GM19324 (cell line): Measurements from ENCODE around the gene ZC3H14.
"Not testable (repeated sequence)": the region's sequence is repeated elsewhere in the genome, so short reads cannot be mapped to it uniquely, and the experiment has no call there.

ENCODE experiments used
- ATAC-seq: cut with Tn5 transposase; IDR thresholded peaks from one replicate; pipeline ENCODE4 v1.9.1; 2021; ENCODE audit warnings: mild to moderate bottlenecking, moderate library complexity; ENCODE audit not compliant: unreplicated experiment, low FRiP score

Gene ZC3H14, protein sequence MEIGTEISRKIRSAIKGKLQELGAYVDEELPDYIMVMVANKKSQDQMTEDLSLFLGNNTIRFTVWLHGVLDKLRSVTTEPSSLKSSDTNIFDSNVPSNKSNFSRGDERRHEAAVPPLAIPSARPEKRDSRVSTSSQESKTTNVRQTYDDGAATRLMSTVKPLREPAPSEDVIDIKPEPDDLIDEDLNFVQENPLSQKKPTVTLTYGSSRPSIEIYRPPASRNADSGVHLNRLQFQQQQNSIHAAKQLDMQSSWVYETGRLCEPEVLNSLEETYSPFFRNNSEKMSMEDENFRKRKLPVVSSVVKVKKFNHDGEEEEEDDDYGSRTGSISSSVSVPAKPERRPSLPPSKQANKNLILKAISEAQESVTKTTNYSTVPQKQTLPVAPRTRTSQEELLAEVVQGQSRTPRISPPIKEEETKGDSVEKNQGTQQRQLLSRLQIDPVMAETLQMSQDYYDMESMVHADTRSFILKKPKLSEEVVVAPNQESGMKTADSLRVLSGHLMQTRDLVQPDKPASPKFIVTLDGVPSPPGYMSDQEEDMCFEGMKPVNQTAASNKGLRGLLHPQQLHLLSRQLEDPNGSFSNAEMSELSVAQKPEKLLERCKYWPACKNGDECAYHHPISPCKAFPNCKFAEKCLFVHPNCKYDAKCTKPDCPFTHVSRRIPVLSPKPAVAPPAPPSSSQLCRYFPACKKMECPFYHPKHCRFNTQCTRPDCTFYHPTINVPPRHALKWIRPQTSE

DNA sequence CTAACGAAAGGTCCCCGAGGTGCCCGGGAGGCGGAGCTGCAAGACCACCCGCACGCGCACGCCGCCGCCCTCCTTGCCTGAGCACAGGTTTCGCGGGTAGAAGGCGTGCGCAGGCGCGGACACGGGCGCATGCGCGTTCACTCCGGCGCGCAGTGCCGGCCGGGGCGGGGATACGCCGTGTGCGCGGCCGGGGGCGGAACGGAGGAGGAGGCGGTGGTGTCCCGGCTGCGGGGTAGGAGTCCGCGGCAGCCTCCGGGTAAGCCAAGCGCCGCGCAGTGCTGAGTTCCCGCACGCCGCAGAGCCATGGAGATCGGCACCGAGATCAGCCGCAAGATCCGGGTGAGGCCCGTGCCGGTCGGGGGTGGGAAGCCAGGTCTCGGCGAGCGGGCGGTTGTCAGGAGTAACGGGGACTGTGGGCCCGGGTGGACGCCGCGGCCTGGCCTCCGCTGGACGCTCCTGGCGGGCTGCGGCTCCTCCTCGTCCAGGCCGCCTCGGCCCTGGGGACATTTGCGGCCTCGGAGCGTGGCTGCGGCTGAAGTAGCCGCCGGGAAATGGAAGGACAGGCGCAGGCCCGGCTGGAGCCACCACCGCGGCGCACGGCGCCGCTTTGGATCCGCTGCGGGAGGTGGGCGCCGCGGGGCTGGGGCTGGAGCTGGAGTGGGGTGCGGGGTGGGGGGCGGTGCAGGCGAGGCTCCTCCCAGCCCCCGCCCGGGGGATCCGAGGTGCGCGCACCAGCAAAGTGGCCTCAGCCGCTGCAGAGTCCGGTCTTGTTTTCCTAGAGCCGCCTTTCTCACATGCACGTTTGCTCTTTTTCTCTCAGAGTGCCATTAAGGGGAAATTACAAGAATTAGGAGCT is at the start of gene ZC3H14:
Gene ZC3H14, plus strand, starts transcription at position 207 of the 856 bp plus-strand sequence. Its CDS starts 97 bp downstream, at position 304.
- ATAC-seq = peak; percentile 99

DNA sequence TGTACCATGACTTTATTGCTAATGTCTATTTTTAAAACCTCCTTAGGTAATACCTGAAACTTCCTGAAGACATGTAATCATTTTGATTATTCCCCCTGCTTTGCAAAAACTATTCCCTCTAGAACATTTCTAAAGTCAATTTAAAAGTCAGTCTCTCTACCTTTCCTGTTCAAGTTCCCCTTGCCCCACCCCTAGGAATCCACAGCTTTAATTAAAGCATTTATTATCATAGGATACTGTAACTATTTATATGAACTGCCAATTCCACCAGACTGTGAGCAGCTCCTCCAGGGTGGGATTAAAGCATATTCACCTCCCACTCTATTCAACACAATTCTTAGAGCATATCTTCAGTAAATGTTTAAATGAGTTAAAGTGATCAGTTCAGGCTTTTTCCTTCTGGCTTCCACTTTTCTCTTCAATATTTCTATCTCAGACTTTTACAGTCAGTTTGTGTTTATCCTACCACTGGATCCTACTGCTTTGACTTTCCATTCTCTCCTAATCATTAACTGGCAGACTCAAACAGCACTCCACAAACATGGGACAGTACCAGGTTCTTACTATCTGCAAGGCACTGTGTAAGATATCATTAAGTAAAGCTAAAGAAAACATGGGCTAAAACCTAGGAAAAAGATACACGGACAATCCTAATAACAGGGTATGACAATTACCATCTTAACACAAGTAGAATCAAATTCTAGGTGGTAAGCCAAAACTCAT is 47.2 kb upstream of the ZC3H14 start:
- ATAC-seq = no peak

DNA sequence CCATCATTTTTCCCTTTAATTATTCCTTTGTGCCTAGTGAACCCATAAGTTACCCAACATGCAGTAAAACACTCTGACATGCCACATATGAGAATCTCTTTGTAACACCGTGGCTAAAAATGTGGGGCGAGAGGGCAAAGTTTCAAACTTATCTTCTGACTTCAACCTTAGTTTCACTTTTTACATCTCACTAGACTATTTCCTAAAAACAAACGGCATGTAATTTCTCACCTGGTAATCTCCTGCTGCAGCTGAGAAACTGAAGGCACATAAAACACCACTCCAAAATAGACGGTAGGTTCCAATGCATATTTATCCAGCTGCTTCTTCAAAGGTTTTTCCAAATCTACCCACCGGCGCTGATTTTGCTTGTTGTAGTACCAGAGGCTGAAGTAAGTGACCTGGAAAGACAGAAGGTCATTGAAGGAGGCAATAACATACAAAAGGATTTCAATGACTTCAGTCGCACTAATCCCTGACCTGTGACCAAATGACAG is 45.9 kb upstream of the ZC3H14 start:
- peak; percentile 82 for ATAC-seq

DNA sequence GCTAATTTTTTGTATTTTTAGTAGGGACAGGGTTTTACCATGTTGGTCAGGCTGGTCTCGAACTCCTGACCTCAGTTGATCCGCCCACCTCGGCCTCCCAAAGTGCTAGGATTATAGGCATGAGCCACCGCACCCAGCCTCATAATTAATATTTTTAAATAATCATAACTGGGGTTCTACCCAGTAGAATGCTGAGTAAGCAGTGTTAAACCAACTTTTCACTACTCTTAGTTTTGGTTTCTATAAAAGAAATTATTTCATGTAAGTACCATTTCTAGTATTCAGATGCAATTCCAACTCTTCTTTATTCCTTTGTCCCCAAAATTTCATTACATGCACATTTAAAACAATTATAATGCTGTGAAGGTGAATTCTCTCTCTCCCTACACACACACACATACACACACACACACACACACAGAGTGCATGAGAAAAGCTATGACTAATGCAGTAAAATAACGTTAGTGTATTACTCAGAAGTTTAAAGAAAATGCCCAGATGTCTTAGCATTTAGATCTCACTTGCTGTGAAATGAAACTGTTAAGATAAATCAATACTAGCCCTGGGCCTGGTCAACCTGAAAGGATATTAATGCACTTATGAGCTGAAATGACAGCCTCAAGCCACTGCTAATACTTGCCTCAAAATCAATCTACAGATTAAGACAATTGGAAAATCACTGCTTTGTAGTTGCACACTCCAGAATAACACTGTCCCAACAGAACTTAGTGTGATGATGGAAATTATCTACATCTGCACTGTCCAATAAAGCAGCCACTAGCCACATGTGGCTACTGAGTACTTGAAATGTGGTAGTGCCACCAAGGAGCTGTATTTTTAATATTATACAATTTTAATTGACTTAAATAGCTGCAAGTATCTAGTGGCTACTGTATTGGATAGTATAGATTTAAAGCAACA is 44.0 kb upstream of the ZC3H14 start:
- no peak for ATAC-seq

DNA sequence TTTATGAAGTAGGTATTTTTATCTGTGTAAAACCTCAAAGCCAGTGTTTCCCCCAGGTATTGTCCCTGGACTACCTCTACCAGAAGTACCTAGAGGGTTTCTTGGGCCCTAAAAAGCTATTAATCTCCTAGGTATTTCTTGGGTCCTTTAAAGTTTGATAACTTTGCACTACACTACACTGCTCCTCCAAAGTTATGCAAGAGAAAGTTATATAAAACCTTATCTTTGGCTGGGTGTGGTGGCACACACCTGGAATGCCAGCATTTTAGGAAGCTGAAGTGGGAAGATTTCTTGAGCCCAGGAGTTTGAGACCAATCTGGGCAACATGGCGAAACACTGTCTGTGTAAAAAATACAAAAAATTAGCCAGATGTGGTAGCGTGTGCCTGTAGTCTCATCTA is 42.9 kb upstream of the ZC3H14 start:
- ATAC-seq = no peak

DNA sequence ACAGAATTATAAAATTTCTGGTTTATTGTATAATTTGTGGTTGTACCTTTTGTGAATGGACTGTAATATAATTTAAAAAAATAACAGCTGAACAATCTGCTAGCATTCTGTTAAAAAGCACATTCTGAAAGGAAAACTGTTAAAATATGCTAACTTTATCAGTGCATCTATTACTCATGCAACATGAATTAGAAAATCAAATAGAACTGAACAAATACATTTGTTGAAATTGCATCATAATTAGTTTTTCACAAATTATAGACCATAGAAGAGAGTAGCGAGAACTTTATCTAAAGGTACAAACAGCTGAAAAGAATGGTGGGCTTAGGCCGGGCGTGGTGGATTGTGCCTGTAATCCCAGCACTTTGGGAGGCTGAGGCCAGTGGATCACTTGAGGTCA is 41.0 kb upstream of the ZC3H14 start:
- ATAC-seq = no peak

DNA sequence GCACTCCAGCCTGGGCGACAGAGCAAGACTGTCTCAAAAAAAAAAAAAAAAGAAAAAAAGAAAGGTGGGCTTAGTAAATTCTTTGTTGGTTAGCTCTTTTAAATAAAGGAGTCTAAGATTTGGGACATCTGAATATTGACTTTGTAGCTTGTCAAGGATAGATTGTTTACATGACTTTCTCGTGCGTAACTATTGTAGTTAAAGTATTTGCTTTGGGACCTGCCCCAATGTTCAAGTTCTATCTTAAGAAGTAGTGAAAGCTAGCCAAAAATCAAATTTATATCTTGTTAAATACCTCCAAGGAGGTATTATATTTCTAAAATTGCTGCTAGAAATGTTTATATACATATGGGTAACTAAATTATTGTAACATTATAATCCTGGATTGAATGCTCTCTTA is 40.4 kb upstream of the ZC3H14 start:
- ATAC-seq = no peak

DNA sequence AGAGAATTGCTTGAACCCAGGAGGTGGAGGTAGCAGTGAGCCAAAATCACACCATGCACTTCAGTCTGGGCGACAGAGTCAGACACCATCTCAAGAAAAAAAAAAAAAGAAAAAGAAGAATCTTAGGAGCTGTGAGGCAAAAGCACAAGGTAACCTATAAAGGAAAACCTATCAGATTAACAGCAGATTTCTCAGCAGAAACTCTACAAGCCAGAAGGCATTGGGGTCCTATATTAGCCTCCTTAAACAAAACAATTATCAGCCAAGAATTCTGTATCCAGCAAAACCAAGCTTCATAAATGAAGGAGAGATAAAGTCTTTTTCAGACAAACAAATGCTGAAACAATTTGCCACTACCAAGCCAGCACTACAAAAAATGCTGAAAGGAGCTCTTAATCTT is 32.9 kb upstream of the ZC3H14 start:
- not testable (repeated sequence) for ATAC-seq

DNA sequence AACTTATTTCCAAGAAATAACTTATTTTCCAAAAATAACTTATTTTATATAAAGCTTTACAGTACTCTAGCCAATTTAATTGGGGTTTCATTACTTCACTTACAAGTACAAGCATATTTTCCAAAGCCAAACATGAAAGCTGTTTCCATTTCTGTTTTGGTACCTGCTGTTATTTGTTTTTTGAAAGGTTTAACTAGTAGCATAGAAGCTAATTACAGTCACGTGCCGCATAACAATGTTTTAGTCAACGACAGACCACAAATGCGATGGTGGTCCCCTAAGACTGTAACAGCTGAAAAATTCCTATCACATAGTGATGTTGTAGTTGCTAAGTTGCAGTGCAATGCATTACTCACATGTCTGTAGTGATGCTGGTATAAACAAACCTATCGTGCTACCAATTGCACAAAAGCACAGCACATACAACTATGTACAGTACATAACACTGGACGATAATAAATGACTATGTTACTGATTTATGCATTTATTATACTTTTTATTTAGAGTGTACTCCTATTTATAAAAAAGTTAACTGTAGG is 29.7 kb upstream of the ZC3H14 start:
- no peak for ATAC-seq

DNA sequence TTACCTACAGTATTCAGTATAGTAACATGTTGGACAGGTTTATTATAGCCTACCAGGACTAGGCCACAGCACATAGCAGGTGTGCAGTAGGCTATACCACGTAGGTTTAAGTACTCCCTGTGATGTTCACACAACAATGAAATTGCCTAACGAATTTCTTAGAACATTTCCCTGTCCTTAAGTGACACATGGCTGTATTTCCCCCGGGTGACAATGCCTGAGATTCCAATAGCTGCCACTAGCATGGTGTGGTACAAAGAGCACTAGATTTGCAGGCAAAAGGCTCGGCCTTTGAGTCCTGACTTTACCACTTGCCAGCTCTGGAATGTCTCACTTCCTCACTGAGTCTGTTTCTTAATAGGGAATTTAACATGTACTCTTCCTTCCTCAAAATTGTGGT is 27.7 kb upstream of the ZC3H14 start:
- ATAC-seq = no peak

DNA sequence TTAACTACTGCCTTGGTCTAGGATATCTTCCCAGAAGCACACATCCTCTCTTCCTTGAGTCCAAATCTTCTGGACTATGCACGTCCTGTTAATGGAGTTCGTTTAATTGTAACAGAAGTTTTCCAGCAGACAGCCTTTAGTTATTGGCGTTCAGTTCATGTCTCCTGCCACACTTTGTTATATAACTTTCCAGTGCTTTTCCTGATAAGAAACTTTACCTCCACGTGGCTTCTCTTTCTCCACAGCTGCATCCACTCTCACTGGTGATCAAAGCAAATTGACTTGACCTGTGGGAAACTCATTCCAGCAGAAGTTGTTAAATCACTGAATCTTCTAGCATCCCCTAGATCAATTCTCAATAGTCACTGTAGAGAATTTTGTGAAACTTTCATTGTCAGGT is 27.0 kb upstream of the ZC3H14 start:
- ATAC-seq = no peak

DNA sequence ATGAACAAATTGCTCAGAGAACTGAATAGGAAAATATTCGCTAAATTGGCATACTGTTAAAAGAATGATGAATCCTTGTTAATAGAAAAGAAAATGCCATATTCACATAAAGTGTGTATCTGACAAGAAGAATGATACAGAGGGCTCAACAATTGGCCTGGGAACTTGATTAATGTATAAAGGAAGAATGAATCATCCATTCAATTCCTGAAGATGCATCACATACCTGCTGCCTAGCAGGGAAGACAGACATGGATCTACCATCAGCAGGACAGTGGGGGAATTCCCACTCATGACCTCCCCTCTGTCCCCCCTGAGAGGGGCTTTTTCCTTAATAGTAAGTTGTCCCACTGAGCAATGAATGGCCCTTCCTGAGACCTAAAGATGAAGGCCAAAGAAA is 21.5 kb upstream of the ZC3H14 start:
- no peak for ATAC-seq

DNA sequence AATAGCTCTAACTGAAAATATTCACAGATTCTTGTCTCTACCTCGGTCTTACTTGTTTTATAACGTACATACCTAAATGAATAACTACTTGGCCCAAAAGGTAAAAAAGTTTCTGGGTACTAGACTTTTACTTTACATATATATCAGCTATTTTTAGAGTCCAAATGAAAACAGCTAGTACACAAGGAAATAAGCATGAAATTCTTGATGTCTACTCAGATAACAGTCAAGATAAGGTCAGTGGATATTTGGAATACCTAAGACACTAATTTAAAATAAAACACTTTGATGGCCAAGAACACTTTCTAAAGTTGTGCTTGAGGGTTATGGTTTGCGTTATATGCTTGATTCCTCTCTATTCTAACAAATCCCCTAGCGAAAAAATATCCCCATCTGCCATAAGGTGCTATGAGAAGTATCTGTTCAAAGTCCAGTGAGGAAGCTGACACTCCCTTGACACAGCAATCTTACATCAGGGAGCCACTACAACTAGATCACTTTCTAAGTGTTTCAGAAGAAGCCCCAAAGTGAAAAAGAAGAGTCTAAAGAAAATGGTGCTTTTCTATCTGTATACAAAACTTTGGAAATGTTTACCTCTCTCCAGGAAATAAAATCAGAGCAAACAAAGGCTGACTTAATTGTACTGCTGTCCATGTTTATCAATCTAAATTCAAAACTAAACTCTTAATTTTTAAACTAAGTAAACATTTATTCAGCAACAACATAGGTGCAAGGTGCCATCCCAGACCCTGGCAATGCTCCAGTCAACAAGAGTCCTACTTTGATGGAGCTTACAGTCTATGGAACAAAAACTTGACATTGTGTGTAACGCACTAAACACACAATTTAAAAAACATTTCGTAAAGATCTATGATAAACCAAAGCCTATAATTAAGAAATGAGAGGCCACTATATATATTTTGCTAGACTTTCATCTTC is 19.7 kb upstream of the ZC3H14 start:
- ATAC-seq = no peak

DNA sequence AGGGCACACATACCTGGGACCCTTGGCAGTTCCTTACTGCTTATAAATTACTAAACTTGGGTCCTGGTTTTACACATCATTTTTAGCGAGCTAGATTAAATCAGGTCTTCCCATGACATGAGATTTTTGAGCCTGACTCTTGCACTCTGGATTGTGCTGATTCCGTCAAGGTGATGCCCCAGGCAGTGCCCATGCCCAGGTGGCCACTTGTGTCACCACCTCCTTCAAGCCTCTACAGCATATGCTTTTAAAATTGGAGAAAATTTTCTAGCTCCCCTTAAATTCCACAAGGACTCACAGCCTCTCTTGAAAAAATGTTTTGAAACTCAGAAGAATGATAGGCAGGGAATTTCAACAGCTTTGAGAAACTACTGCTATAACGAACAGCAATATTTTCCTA is 17.6 kb upstream of the ZC3H14 start:
- no peak for ATAC-seq

DNA sequence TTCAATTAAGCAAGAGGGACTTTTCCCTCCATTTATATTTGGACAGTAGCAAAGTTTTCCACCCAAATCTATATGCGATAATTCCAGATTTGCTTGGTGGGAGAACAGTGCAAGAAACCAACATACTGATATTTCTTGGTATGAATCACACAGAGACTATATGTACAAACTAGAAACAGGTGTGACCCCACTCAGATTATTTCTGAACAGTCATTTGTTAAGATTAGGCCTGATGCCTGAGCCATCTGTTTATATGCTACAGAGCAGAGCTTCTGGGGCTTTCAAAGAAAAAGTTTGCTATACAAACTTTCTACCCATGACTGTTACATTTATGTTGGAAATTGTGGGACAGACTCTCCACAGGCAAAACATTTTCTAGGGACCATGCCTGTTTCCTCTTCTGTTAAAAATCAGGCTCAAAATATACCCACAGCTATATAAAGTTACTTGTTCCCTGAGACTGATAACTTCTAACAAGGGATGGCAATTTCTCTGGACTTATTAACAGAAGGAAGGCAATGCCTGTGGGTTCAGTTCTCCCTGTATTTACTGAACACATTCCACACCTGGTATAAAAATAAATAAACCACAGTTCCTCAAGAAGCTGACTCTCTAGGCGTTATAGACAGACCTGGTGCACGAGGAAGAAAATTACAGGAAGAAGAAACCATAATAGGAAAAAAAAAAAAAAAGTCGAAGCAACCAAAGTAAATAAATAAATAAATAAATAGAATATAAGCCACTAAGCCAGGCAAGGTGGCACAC is 16.0 kb upstream of the ZC3H14 start:
- no peak for ATAC-seq

DNA sequence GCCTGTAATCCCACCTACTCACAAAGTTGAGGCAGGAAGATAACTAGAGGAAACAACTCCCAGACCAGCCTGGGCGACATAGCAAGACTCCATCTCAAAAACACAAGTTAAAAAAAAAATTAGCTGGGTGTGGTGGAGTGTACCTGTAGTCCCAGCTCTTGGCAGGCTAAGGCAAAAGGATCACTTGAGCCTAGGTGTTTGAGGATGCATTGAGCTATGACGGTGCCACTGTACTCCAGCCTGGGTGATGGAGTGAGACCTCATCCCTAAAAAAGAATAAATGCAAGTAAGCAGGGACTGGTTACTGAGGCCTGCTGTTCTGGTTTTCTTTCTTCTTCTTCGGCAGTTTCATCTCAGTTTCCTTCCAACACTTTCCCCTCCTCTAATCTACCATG is 15.5 kb upstream of the ZC3H14 start:
- no peak for ATAC-seq

DNA sequence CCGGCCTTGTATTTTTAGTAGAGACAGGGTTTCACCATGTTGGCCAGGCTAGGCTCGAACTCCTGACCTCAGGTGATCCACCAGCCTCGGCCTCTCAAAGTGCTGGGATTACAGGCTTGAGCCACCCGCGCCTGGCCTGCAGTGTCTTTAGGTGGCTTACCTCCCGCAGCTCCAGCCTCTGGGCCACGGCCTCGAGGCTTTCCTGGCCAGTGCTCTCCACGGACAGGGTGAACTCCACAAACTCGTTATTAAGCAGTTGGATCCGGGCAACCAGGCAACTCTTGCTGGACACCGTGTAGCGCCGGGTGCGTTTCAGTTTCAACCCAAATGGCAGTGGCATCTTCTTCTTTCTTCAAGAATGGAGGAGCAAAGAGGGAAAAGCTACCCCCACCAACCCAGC is 12.8 kb upstream of the ZC3H14 start:
- no peak for ATAC-seq
